GM12865 (cell line): ENCODE measurements around the gene BAZ2B.

Experiments
- DNase-seq: peaks from one replicate; pipeline ENCODE4 v3.0.0; 2010; ENCODE audit warnings: low read depth
- H3K4me3 ChIP-seq: 2 replicates; pipeline ENCODE4 v1.5.1; 2011; ENCODE audit warnings: mild to moderate bottlenecking, low read depth, low read length, control low read depth
- CTCF ChIP-seq: IDR thresholded peaks from 2 replicates; pipeline ENCODE4 v1.5.1; 2011; ENCODE audit warnings: low read length, control low read depth, low read depth, inconsistent platforms; ENCODE audit not compliant: insufficient read depth; ENCODE audit errors: missing control alignments

The BAZ2B gene

GRCh38 chr2:159555651-159556392 lies 60.5 kb downstream of the BAZ2B start:
- TF ChIP-seq CTCF, result no peak
- no peak for DNase-seq
- no peak overlapping the region for H3K4me3 ChIP-seq

- no peak overlapping the region for H3K4me3 ChIP-seq
- TF ChIP-seq CTCF, result no peak
- no peak for DNase-seq
Observed at GRCh38 chr2:159553727-159554126, 62.6 kb downstream of the BAZ2B start.

GRCh38 chr2:159551806-159552205 lies 64.5 kb downstream of the BAZ2B start:
- H3K4me3 ChIP-seq, result no peak overlapping the region
- TF ChIP-seq CTCF, result no peak
- DNase-seq, result no peak

GRCh38 chr2:159550231-159550630 lies 66.1 kb downstream of the BAZ2B start:
- TF ChIP-seq CTCF, result no peak
- DNase-seq, result no peak
- no peak overlapping the region for H3K4me3 ChIP-seq

- TF ChIP-seq CTCF, result no peak
- no peak overlapping the region for H3K4me3 ChIP-seq
- no peak for DNase-seq
Observed at GRCh38 chr2:159549234-159549633, 67.1 kb downstream of the BAZ2B start.

GRCh38 chr2:159546716-159547430 lies 69.5 kb downstream of the BAZ2B start:
- no peak for DNase-seq
- no peak for TF ChIP-seq CTCF

More at GRCh38 chr2:159546716-159547430, 69.5 kb downstream of the BAZ2B start:
- H3K4me3 ChIP-seq, result no peak overlapping the region
